ENCODE data around the gene LALBA.
"Not testable (repeated sequence)": the region's sequence is repeated elsewhere in the genome, so short reads cannot be mapped to it uniquely, and the experiment has no call there.

Gene LALBA

DNA sequence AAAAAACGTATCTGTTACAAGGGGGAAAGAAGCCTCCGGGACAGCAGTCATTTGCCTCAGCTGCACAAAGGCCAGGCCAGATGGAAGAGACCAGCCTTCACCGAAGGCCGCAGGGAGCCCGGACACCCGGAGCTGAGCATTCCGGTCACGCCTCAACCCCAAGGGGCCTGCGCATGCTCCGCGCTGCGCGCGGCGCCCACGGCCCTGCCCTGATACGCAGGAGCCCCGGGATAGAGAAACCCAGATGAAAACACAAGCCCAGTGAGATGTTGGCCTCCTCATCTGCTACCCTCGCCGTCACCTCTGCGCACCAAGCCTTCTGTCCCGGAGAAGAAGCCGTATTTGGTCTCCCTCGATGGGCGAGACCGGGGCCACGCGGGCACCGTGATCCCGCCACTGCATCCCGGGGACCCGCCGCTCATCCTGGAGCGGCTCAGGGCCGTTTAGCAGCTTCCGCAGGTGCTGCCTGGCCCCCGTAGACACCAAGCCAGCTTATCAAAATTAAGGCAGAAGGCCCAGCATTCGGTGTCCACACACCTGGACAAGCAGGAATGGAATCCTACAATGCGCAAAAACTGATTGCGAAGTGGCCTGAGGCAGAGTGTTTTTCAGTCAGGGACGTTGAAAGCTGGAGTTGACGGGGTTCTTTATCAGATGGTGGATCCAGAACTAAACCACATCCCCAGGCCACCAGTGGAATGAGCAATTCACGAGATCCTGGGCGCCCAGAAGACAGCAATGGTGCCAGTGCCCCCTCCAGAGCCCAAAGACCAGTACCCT, 41.8 kb downstream of the LALBA start:
- no peak for DNase-seq

DNA sequence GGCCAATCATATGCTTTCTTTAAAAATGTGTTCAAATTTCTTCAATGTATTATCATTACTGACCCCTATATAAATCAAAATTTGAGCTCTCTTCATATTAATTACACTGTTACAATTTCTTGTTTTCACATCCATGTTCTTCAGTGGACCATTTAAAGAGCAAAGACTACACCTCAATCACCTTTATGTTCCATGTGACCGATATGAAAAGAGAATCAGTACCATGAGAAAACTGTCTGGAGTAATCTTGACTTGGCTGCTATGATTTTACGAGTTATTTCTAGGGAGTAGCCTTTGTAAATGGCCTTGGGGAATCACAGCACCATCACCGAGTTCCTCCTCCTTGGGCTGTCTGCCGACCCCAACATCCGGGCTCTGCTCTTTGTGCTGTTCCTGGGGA, 44.5 kb downstream of the LALBA start, which contains the start of gene OR8S1:
Gene OR8S1 (plus strand): TSS at position 301 of the 400 bp plus-strand sequence. CDS start 0 bp downstream, at position 301.
- no peak for DNase-seq

DNA sequence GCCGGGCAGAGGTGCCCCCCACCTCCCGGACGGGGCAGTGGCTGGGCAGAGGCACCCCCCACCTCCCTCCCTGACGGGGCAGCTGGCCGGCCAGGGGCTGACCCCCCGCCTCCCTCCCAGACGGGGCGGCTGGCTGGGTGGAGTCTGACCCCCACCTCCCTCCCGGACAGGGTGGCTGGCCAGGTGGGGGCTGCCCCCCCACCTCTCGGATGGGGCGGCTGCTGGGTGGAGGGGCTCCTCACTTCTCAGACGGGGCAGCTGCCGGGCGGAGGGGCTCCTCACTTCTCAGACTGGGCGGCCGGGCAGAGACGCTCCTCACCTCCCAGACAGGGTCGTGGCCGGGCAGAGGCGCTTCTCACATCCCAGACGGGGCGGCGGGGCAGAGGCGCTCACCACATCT, 49.5 kb downstream of the LALBA start:
- not testable (repeated sequence) for DNase-seq

All from SIG-M5 (cell line).